Measurements from ENCODE around the gene IQSEC3. TPM values are rescaled to one million over a fixed set of nuclear protein-coding genes. Genes with fewer than 3 reads are reported as not detected.
A peak's percentile ranks its signal among the peaks of the same experiment; 100 is the strongest.

Gene IQSEC3
- total and polyA plus RNA-seq, 7 experiments from 2014 or later, result 0.36 to 5.5 (median 1.7) TPM; not detected in 1

GRCh38 chr12:108594-108993 lies 42.0 kb downstream of the IQSEC3 start:
- Histone ChIP-seq H3K4me1 (ENCODE audit: control insufficient read depth in 2 of 2, insufficient read depth in 2 of 2, low read length in 2 of 2) (peaks cover 0 to 11% of the 10 kb centered on the region in 2 donors), H3K27ac (ENCODE audit: low read depth, low read length) (no peak overlapping the region), H3K4me3 (ENCODE audit: low read length) (no peak overlapping the region), H3K27me3 (ENCODE audit: control insufficient read depth in 2 of 2, insufficient read depth in 2 of 2, low read length in 2 of 2) (no peaks in the 10 kb centered on the region), H3K9me3 (ENCODE audit: control insufficient read depth in 2 of 3, low read length in 3 of 3) (no peaks in the 10 kb centered on the region), H3K36me3 (ENCODE audit: control insufficient read depth in 2 of 3, insufficient read depth in 3 of 3, low read length in 3 of 3) (no peaks in the 10 kb centered on the region)
- DNase-seq (no peak), ATAC-seq (no peak)
- H3K27me3 Mint-ChIP-seq, result peaks cover 0 to 12% (median 0%) of the 10 kb centered on the region in 5 donors
- peaks cover 0 to 2% (median 0%) of the 10 kb centered on the region in 11 donors for H3K9me3 Mint-ChIP-seq
- no peaks in the 10 kb centered on the region for H3K36me3 Mint-ChIP-seq
- CTCF ChIA-PET, result no interaction called here
- no peak overlapping the region for H3K4me3 Mint-ChIP-seq
- POLR2A ChIA-PET, result no interaction called here
- intact Hi-C loops (cut with micrococcal nuclease), result no loop called here
- peaks cover 12 to 42% (median 22%) of the 10 kb centered on the region in 7 donors for H3K4me1 Mint-ChIP-seq
- no peak overlapping the region for H3K27ac Mint-ChIP-seq

GRCh38 chr12:109446-109845 lies 42.9 kb downstream of the IQSEC3 start:
- Histone ChIP-seq H3K4me1 (ENCODE audit: control insufficient read depth in 2 of 2, insufficient read depth in 2 of 2, low read length in 2 of 2) (peaks cover 0 to 5% of the 10 kb centered on the region in 2 donors), H3K27me3 (ENCODE audit: control insufficient read depth in 2 of 2, insufficient read depth in 2 of 2, low read length in 2 of 2) (no peaks in the 10 kb centered on the region), H3K27ac (ENCODE audit: low read depth, low read length) (no peak overlapping the region), H3K4me3 (ENCODE audit: low read length) (no peak overlapping the region), H3K36me3 (ENCODE audit: control insufficient read depth in 2 of 3, insufficient read depth in 3 of 3, low read length in 3 of 3) (no peaks in the 10 kb centered on the region), H3K9me3 (ENCODE audit: control insufficient read depth in 2 of 3, low read length in 3 of 3) (no peaks in the 10 kb centered on the region)
- Mint-ChIP-seq H3K27me3 (peaks cover 0 to 16% (median 7%) of the 10 kb centered on the region in 5 donors), H3K27ac (peak overlapping the region in 6 of 9 donors; percentile 5 to 65 (median 41)), H3K36me3 (no peaks in the 10 kb centered on the region), H3K4me1 (peaks cover 9 to 34% (median 16%) of the 10 kb centered on the region in 7 donors), H3K9me3 (peaks cover 0 to 1% (median 0%) of the 10 kb centered on the region in 11 donors), H3K4me3 (peak overlapping the region in 5 of 10 donors; percentile 0 to 68 (median 25))
- no peak for ATAC-seq
- ChIA-PET CTCF (no interaction called here), POLR2A (interaction anchor here (0.7 kb wide), 1 partner anchor 1688 kb away, joined by 3 read pairs; no protein-coding TSS in a partner anchor)
- no peak for DNase-seq
- intact Hi-C loops (cut with micrococcal nuclease), result no loop called here

GRCh38 chr12:109872-110271 lies 43.3 kb downstream of the IQSEC3 start:
- CTCF ChIA-PET, result no interaction called here
- H3K4me3 Mint-ChIP-seq, result peak overlapping the region in 5 of 10 donors; percentile 0 to 68 (median 25)
- Histone ChIP-seq H3K36me3 (ENCODE audit: control insufficient read depth in 2 of 3, insufficient read depth in 3 of 3, low read length in 3 of 3) (no peaks in the 10 kb centered on the region), H3K27me3 (ENCODE audit: control insufficient read depth in 2 of 2, insufficient read depth in 2 of 2, low read length in 2 of 2) (no peaks in the 10 kb centered on the region), H3K4me3 (ENCODE audit: low read length) (no peak overlapping the region), H3K27ac (ENCODE audit: low read depth, low read length) (no peak overlapping the region), H3K4me1 (ENCODE audit: control insufficient read depth in 2 of 2, insufficient read depth in 2 of 2, low read length in 2 of 2) (peaks cover 0 to 4% of the 10 kb centered on the region in 2 donors), H3K9me3 (ENCODE audit: control insufficient read depth in 2 of 3, low read length in 3 of 3) (no peaks in the 10 kb centered on the region)
- intact Hi-C loops (cut with micrococcal nuclease), result no loop called here
- H3K36me3 Mint-ChIP-seq, result no peaks in the 10 kb centered on the region
- POLR2A ChIA-PET, result interaction anchor here (0.7 kb wide), 1 partner anchor 1687 kb away, joined by 3 read pairs; no protein-coding TSS in a partner anchor
- DNase-seq (no peak), ATAC-seq (no peak)
- peak overlapping the region in 5 of 9 donors; percentile 5 to 65 (median 47) for H3K27ac Mint-ChIP-seq
- peaks cover 0 to 17% (median 8%) of the 10 kb centered on the region in 5 donors for H3K27me3 Mint-ChIP-seq
- H3K4me1 Mint-ChIP-seq, result peaks cover 9 to 34% (median 16%) of the 10 kb centered on the region in 7 donors
- H3K9me3 Mint-ChIP-seq, result peaks cover 0 to 1% (median 0%) of the 10 kb centered on the region in 11 donors

GRCh38 chr12:111699-112493 lies 45.3 kb downstream of the IQSEC3 start:
- Histone ChIP-seq H3K27ac (ENCODE audit: low read depth, low read length) (no peak overlapping the region), H3K36me3 (ENCODE audit: control insufficient read depth in 2 of 3, insufficient read depth in 3 of 3, low read length in 3 of 3) (no peaks in the 10 kb centered on the region), H3K27me3 (ENCODE audit: control insufficient read depth in 2 of 2, insufficient read depth in 2 of 2, low read length in 2 of 2) (no peaks in the 10 kb centered on the region), H3K4me3 (ENCODE audit: low read length) (no peak overlapping the region), H3K9me3 (ENCODE audit: control insufficient read depth in 2 of 3, low read length in 3 of 3) (no peaks in the 10 kb centered on the region), H3K4me1 (ENCODE audit: control insufficient read depth in 2 of 2, insufficient read depth in 2 of 2, low read length in 2 of 2) (peaks cover 0 to 4% of the 10 kb centered on the region in 2 donors)
- DNase-seq (no peak), ATAC-seq (peak; percentile 66)
- ChIA-PET CTCF (no interaction called here), POLR2A (no interaction called here)
- peaks cover 0 to 1% (median 0%) of the 10 kb centered on the region in 11 donors for H3K9me3 Mint-ChIP-seq
- no peak overlapping the region for H3K27ac Mint-ChIP-seq
- H3K4me3 Mint-ChIP-seq, result no peak overlapping the region
- intact Hi-C loops (cut with micrococcal nuclease), result no loop called here
- H3K4me1 Mint-ChIP-seq, result peaks cover 9 to 21% (median 14%) of the 10 kb centered on the region in 7 donors
- no peaks in the 10 kb centered on the region for H3K36me3 Mint-ChIP-seq
- H3K27me3 Mint-ChIP-seq, result peaks cover 5 to 30% (median 12%) of the 10 kb centered on the region in 5 donors

- POLR2A ChIA-PET, result no interaction called here
- intact Hi-C loops (cut with micrococcal nuclease), result no loop called here
- Mint-ChIP-seq H3K4me1 (peaks cover 9 to 21% (median 14%) of the 10 kb centered on the region in 7 donors), H3K36me3 (no peaks in the 10 kb centered on the region), H3K27me3 (peaks cover 5 to 42% (median 14%) of the 10 kb centered on the region in 5 donors), H3K27ac (no peak overlapping the region), H3K4me3 (no peak overlapping the region), H3K9me3 (peaks cover 0 to 1% (median 0%) of the 10 kb centered on the region in 11 donors)
- Histone ChIP-seq H3K9me3 (ENCODE audit: control insufficient read depth in 2 of 3, low read length in 3 of 3) (no peaks in the 10 kb centered on the region), H3K36me3 (ENCODE audit: control insufficient read depth in 2 of 3, insufficient read depth in 3 of 3, low read length in 3 of 3) (no peaks in the 10 kb centered on the region), H3K27me3 (ENCODE audit: control insufficient read depth in 2 of 2, insufficient read depth in 2 of 2, low read length in 2 of 2) (no peaks in the 10 kb centered on the region), H3K4me3 (ENCODE audit: low read length) (no peak overlapping the region), H3K4me1 (ENCODE audit: control insufficient read depth in 2 of 2, insufficient read depth in 2 of 2, low read length in 2 of 2) (peaks cover 0 to 4% of the 10 kb centered on the region in 2 donors), H3K27ac (ENCODE audit: low read depth, low read length) (no peak overlapping the region)
- CTCF ChIA-PET, result no interaction called here
- ATAC-seq, result no peak
- no peak for DNase-seq
These were observed 46.8 kb downstream of the IQSEC3 start for GRCh38 chr12:113347-113746.

GRCh38 chr12:114626-115211 lies 48.2 kb downstream of the IQSEC3 start:
- Mint-ChIP-seq H3K9me3 (peaks cover 0 to 1% (median 0%) of the 10 kb centered on the region in 11 donors), H3K27me3 (peaks cover 9 to 37% (median 17%) of the 10 kb centered on the region in 5 donors), H3K4me3 (no peak overlapping the region), H3K36me3 (no peaks in the 10 kb centered on the region), H3K4me1 (peaks cover 4 to 14% (median 6%) of the 10 kb centered on the region in 7 donors), H3K27ac (no peak overlapping the region)
- ChIA-PET POLR2A (no interaction called here), CTCF (no interaction called here)
- ATAC-seq (no peak), DNase-seq (no peak)
- H3K36me3 ChIP-seq (ENCODE audit: control insufficient read depth in 2 of 3, insufficient read depth in 3 of 3, low read length in 3 of 3), result no peaks in the 10 kb centered on the region
- H3K9me3 ChIP-seq (ENCODE audit: control insufficient read depth in 2 of 3, low read length in 3 of 3), result no peaks in the 10 kb centered on the region
- no peaks in the 10 kb centered on the region for H3K27me3 ChIP-seq (ENCODE audit: control insufficient read depth in 2 of 2, insufficient read depth in 2 of 2, low read length in 2 of 2)
- H3K4me1 ChIP-seq (ENCODE audit: control insufficient read depth in 2 of 2, insufficient read depth in 2 of 2, low read length in 2 of 2), result peaks cover 0 to 2% of the 10 kb centered on the region in 2 donors
- no peak overlapping the region for H3K27ac ChIP-seq (ENCODE audit: low read depth, low read length)
- intact Hi-C loops (cut with micrococcal nuclease), result no loop called here
- H3K4me3 ChIP-seq (ENCODE audit: low read length), result no peak overlapping the region

Data from naive thymus-derived CD4-positive, alpha-beta T cell (primary cell).